Activated CD4-positive, CD25-positive, alpha-beta regulatory T cell treated with anti-CD3 and anti-CD28 coated beads, Interleukin-2, amount 50 U/mL, for 16 hours (primary cell): ENCODE results near the gene SLC26A9.
"Not testable (repeated sequence)": the region's sequence is repeated elsewhere in the genome, so short reads cannot be mapped to it uniquely, and the experiment has no call there.

Experiments used
- DNase-seq: peaks from one replicate; pipeline ENCODE4 v3.0.0-alpha.2; 2020; ENCODE audit warnings: low read depth, low spot score

SLC26A9 gene

GRCh38 chr1:205926213-205926612 lies 17.0 kb downstream of the SLC26A9 start:
- DNase-seq = no peak

GRCh38 chr1:205925736-205926135 lies 17.5 kb downstream of the SLC26A9 start:
- DNase-seq = no peak

- no peak for DNase-seq
Observed at GRCh38 chr1:205924460-205924790, 18.8 kb downstream of the SLC26A9 start.

- DNase-seq = no peak
Observed at GRCh38 chr1:205923651-205924459, 19.4 kb downstream of the SLC26A9 start.

- DNase-seq = no peak
Observed at GRCh38 chr1:205922806-205923205, 20.4 kb downstream of the SLC26A9 start.

GRCh38 chr1:205922314-205922713 lies 20.9 kb downstream of the SLC26A9 start:
- DNase-seq = no peak

- DNase-seq = no peak
Observed at GRCh38 chr1:205921570-205921909, 21.7 kb downstream of the SLC26A9 start.

- DNase-seq = no peak
Observed at GRCh38 chr1:205920861-205921569, 22.2 kb downstream of the SLC26A9 start.

- DNase-seq = no peak
Observed at GRCh38 chr1:205920159-205920558, 23.1 kb downstream of the SLC26A9 start.

GRCh38 chr1:205918955-205919746 lies 24.1 kb downstream of the SLC26A9 start:
- DNase-seq = peak; percentile 42

GRCh38 chr1:205917466-205918238 lies 25.6 kb downstream of the SLC26A9 start:
- DNase-seq = no peak

- DNase-seq = no peak
Observed at GRCh38 chr1:205916541-205916940, 26.7 kb downstream of the SLC26A9 start.

- DNase-seq = no peak
Observed at GRCh38 chr1:205915354-205915990, 27.8 kb downstream of the SLC26A9 start.

GRCh38 chr1:205914730-205915129 lies 28.5 kb downstream of the SLC26A9 start:
- DNase-seq = no peak

- DNase-seq = no peak
Observed at GRCh38 chr1:205914155-205914507, 29.1 kb downstream of the SLC26A9 start.

GRCh38 chr1:205913451-205914154 lies 29.7 kb downstream of the SLC26A9 start:
- DNase-seq = no peak

GRCh38 chr1:205907794-205908193 lies 35.5 kb downstream of the SLC26A9 start:
- no peak for DNase-seq

- not testable (repeated sequence) for DNase-seq
Observed at GRCh38 chr1:205905095-205905494, 38.2 kb downstream of the SLC26A9 start.

GRCh38 chr1:205896351-205896750 lies 46.9 kb downstream of the SLC26A9 start:
- DNase-seq = no peak

GRCh38 chr1:205894119-205894518 lies 49.1 kb downstream of the SLC26A9 start:
- not testable (repeated sequence) for DNase-seq

- DNase-seq = not testable (repeated sequence)
Observed at GRCh38 chr1:205892175-205892574, 51.1 kb downstream of the SLC26A9 start.
